Measurements from ENCODE around the gene TRAK1.

GRCh38 chr3:42189001-42189460 is 97.9 kb downstream of the TRAK1 start:
- TF ChIP-seq, protein P1, sequence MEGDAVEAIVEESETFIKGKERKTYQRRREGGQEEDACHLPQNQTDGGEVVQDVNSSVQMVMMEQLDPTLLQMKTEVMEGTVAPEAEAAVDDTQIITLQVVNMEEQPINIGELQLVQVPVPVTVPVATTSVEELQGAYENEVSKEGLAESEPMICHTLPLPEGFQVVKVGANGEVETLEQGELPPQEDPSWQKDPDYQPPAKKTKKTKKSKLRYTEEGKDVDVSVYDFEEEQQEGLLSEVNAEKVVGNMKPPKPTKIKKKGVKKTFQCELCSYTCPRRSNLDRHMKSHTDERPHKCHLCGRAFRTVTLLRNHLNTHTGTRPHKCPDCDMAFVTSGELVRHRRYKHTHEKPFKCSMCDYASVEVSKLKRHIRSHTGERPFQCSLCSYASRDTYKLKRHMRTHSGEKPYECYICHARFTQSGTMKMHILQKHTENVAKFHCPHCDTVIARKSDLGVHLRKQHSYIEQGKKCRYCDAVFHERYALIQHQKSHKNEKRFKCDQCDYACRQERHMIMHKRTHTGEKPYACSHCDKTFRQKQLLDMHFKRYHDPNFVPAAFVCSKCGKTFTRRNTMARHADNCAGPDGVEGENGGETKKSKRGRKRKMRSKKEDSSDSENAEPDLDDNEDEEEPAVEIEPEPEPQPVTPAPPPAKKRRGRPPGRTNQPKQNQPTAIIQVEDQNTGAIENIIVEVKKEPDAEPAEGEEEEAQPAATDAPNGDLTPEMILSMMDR (conservative IDR thresholded peaks at IDR 0.05; ENCODE audit: low read depth, low read length): no peak
- TF ChIP-seq ELK1 (IDR thresholded peaks at IDR 0.05; ENCODE audit: borderline replicate concordance, low read depth, low read length): no peak
- no peak for TF ChIP-seq RCOR1 (IDR thresholded peaks at IDR 0.05; ENCODE audit: insufficient replicate concordance, low read length)
